NT2/D1 (cell line): ENCODE data around the gene ARL4D.

Experiments used
- DNase-seq: peaks from one replicate; pipeline ENCODE4 v3.0.0-alpha.2; 2011; ENCODE audit warnings: low read depth, low spot score
- H3K27me3 ChIP-seq: 2 replicates; pipeline ENCODE4 v1.6.0; 2011; ENCODE audit warnings: mild to moderate bottlenecking; ENCODE audit not compliant: insufficient read length, insufficient read depth
- H3K36me3 ChIP-seq: 2 replicates; pipeline ENCODE4 v1.6.1; 2011; ENCODE audit warnings: mild to moderate bottlenecking, low read length, mixed read lengths; ENCODE audit not compliant: insufficient read depth, insufficient read length
- H3K4me1 ChIP-seq: 2 replicates; pipeline ENCODE4 v1.5.1; 2011; ENCODE audit not compliant: insufficient read depth, insufficient read length
- H3K4me3 ChIP-seq: 2 replicates; pipeline ENCODE4 v1.5.1; 2011; ENCODE audit warnings: low read depth; ENCODE audit not compliant: insufficient read length
- H3K9ac ChIP-seq: 2 replicates; pipeline ENCODE4 v1.6.0; 2011; ENCODE audit warnings: low read depth; ENCODE audit not compliant: insufficient read length
- H3K9me3 ChIP-seq: 2 replicates; pipeline ENCODE4 v1.5.1; 2011; ENCODE audit warnings: mild to moderate bottlenecking, low read length; ENCODE audit not compliant: insufficient read depth
- SUZ12 ChIP-seq: IDR thresholded peaks from 2 replicates; pipeline ENCODE4 v1.6.1; 2011; ENCODE audit not compliant: insufficient read length, insufficient read depth; ENCODE audit errors: extremely low read depth
- YY1 ChIP-seq: IDR thresholded peaks from 2 replicates; pipeline ENCODE4 v1.6.1; 2011; ENCODE audit not compliant: insufficient read length, insufficient read depth
- ZNF274 ChIP-seq: IDR thresholded peaks from 2 replicates; pipeline ENCODE4 v1.6.1; 2011; ENCODE audit warnings: mild to moderate bottlenecking, low read depth, low read length

Gene ARL4D

DNA sequence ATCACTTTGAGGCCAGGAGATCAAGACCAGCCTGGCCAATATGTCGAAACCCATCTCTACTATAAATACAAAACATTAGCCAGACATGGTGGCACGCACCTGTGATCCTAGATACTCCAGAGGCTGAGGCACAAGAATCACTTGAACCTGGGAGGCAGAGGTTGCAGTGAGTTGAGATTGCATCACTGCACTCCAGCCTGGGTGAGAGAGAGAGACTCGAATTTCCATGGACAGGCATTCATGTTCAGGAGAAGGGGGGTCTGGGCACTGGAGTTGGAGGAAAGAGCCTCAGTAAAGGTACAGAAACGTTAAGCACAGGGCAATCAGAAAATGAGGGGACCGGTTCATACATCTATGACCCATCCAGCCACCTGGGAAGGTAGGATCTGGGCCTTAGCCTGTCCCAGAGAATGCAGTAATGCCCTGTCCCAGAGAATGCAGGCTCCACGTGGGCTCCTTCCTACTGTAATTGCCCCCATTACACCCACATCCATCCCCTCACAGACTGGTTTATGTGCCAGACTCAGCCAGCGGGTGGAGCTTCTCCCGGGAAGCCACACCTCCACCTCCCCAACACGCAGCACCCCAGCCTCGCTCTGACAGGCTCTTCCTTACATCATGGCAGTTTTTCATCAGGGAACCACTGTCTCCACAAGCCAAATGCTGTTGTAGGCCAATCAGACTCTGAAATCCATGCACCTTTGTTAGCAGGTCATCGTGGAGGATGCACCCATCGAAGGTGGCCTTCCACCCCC is 21.6 kb upstream of the ARL4D start:
- DNase-seq, result no peak
- no peak overlapping the region for H3K4me3 ChIP-seq
- no peak overlapping the region for H3K9ac ChIP-seq
- H3K36me3 ChIP-seq, result no peaks in the 10 kb centered on the region
- H3K9me3 ChIP-seq, result peaks cover 32% of the 10 kb centered on the region
- H3K27me3 ChIP-seq, result no peaks in the 10 kb centered on the region
- no peak for TF ChIP-seq YY1
- TF ChIP-seq SUZ12, result no peak
- no peak for TF ChIP-seq ZNF274
- peaks cover 9% of the 10 kb centered on the region for H3K4me1 ChIP-seq

DNA sequence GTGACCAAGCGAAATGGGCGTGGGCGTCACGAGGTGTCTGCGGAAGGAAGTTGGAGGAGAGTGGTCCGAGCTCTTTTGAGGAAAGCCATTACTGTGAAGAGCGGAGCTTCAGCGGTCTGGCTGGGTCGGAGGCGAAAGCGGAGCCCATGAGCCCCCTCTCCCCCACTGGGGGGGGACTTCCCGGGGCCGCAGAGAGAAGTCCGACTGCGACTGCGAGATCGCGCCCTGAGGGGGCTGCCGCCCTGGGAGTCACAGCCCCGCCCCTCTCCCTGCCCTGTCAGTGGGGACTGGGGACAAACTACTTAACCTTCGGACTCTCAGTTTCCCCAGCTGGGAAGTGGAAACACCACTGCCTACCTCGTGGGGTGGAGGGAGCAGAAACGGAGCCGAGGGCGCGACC is 20.0 kb upstream of the ARL4D start:
- no peak for DNase-seq
- no peak overlapping the region for H3K4me3 ChIP-seq
- no peaks in the 10 kb centered on the region for H3K27me3 ChIP-seq
- peaks cover 32% of the 10 kb centered on the region for H3K9me3 ChIP-seq
- H3K36me3 ChIP-seq, result no peaks in the 10 kb centered on the region
- TF ChIP-seq ZNF274 (no peak), YY1 (no peak), SUZ12 (no peak)
- no peak overlapping the region for H3K9ac ChIP-seq
- H3K4me1 ChIP-seq, result peaks cover 5% of the 10 kb centered on the region

DNA sequence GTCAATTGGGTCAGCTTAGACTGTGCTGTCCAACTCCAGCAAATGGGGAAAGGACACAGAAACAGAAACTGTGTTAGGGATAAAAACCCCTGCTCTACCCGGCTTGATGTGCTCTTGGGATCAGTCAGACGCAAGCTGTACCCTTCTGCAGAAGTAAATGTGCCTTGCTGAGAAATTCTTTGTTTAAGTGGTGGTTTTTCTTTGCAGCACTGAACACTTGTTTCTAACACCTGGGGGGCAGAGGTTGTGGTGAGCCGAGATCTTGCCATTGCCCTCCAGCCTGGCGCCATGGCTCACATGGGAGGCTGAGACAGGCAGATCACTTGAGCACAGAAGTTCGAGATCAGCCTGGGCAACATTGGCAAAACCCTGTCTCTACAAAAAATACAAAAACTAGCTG is 18.5 kb upstream of the ARL4D start:
- H3K4me1 ChIP-seq, result peaks cover 5% of the 10 kb centered on the region
- no peak overlapping the region for H3K9ac ChIP-seq
- peaks cover 32% of the 10 kb centered on the region for H3K9me3 ChIP-seq
- no peaks in the 10 kb centered on the region for H3K36me3 ChIP-seq
- H3K27me3 ChIP-seq, result no peaks in the 10 kb centered on the region
- TF ChIP-seq YY1, result no peak
- TF ChIP-seq SUZ12, result no peak
- no peak for TF ChIP-seq ZNF274
- DNase-seq, result no peak
- no peak overlapping the region for H3K4me3 ChIP-seq

DNA sequence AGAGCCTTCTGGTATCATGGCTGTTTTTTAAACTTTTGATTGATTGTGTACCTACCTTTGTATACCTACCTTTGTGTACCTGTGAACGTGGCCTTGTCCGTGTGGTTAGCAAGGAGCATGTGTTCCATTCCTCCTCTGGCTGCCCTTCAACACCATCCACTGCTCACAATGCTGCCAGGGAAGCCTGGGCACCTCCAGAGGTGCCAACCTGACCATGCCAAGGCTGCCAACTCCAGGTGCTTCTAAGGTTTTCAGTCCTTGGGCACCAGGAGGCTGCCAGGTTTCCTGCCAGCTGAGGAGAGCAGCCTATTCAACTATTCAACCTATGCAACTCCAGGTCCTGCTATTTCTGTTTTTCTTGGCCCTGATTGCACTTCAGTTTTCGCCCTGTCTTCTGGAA is 17.6 kb upstream of the ARL4D start:
- Histone ChIP-seq H3K9me3 (peaks cover 32% of the 10 kb centered on the region), H3K4me1 (peaks cover 5% of the 10 kb centered on the region), H3K27me3 (no peaks in the 10 kb centered on the region), H3K4me3 (no peak overlapping the region), H3K36me3 (no peaks in the 10 kb centered on the region), H3K9ac (no peak overlapping the region)
- TF ChIP-seq ZNF274 (no peak), YY1 (no peak), SUZ12 (no peak)
- no peak for DNase-seq

DNA sequence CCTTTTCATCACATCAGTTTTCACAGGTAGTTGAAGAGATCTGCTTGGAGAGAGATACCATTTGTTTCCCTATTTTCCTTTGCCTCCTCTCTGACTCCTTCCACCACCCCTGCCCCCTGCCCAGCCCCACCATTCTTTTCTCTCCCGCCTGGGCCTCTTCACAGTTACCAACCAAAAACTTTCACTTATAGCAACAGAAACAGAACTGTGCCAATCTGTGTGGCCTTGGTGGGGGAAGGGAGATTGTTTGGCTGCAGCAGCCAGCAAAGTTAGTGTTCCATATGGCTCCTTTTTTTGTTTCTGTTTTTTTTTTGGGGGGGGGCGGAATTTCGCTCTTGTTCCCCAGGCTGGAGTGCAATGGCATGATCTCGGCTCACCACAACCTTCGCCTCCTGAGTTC is 17.2 kb upstream of the ARL4D start:
- no peak for TF ChIP-seq SUZ12
- TF ChIP-seq YY1, result no peak
- no peak for TF ChIP-seq ZNF274
- no peak overlapping the region for H3K9ac ChIP-seq
- no peak overlapping the region for H3K4me3 ChIP-seq
- DNase-seq, result no peak
- H3K4me1 ChIP-seq, result peaks cover 5% of the 10 kb centered on the region
- H3K36me3 ChIP-seq, result no peaks in the 10 kb centered on the region
- no peaks in the 10 kb centered on the region for H3K27me3 ChIP-seq
- peaks cover 32% of the 10 kb centered on the region for H3K9me3 ChIP-seq

DNA sequence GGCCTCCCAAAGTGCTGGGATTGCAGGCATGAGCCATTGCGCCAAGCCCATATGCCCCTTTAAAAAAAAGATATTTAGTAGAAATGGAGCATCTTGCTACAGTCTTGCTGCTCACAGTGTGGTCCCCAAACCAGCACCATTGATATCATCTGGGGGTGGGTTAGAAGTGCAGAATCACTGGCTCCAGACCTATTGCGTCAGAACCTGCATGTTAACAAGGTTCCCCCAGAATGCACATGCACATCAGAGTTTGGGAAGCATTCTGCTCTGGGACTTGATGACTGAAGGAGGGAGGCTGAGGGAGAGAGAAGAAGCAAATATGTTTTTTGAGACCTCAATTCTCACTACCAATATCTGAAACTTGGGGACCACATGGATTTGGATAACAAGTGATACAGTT is 16.0 kb upstream of the ARL4D start:
- H3K4me1 ChIP-seq, result peaks cover 2% of the 10 kb centered on the region
- peaks cover 32% of the 10 kb centered on the region for H3K9me3 ChIP-seq
- no peak for TF ChIP-seq SUZ12
- no peak for TF ChIP-seq YY1
- no peak for TF ChIP-seq ZNF274

DNA sequence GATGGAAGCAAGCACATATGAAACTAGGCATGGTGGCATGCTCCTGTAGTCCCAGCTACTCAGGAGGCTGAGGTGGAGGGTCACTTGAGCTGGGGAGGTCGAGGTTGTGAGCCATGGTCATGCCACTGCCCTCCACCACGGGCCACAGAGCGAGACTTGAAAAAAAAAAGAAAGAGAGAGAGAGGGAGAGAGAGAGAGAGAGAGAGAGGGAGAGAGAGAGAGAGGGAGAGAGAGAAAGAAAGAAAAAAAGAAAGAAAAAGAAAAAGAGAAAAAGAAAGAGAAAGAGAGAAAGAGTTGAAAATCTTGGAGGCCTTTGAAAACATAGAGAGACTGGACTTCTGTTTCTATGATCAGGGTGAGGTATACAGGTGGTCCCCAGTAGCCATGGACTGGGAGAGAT is 15.4 kb upstream of the ARL4D start:
- H3K9ac ChIP-seq, result no peak overlapping the region
- no peak overlapping the region for H3K4me3 ChIP-seq
- DNase-seq, result no peak
- peaks cover 32% of the 10 kb centered on the region for H3K9me3 ChIP-seq
- peaks cover 2% of the 10 kb centered on the region for H3K4me1 ChIP-seq
- H3K36me3 ChIP-seq, result no peaks in the 10 kb centered on the region
- no peak for TF ChIP-seq YY1
- TF ChIP-seq SUZ12, result no peak
- no peak for TF ChIP-seq ZNF274
- H3K27me3 ChIP-seq, result no peaks in the 10 kb centered on the region

More for the DNA sequence above, 16.0 kb upstream of the ARL4D start:
- Histone ChIP-seq H3K4me3 (no peak overlapping the region), H3K9ac (no peak overlapping the region), H3K27me3 (no peaks in the 10 kb centered on the region), H3K36me3 (no peaks in the 10 kb centered on the region)
- no peak for DNase-seq
